NOMO-1 treated with dmso at 0.1 percent for 144 hours (cell line): ENCODE data around the gene EFTUD2.
"Not testable (repeated sequence)": the region's sequence is repeated elsewhere in the genome, so short reads cannot be mapped to it uniquely, and the experiment has no call there.

ENCODE experiments used
- DNase-seq: peaks from one replicate; lab custom pipeline; 2025; ENCODE audit not compliant: unreplicated experiment; lab: John Stamatoyannopoulos, UW

Gene EFTUD2

GRCh38 chr17:44808656-44809388 is 90.4 kb downstream of the EFTUD2 start:
- not testable (repeated sequence) for DNase-seq

GRCh38 chr17:44808156-44808555 is 91.1 kb downstream of the EFTUD2 start:
- DNase-seq: no peak

GRCh38 chr17:44807817-44808155 is 91.5 kb downstream of the EFTUD2 start:
- DNase-seq: no peak

- DNase-seq: no peak
These were observed 92.0 kb downstream of the EFTUD2 start for GRCh38 chr17:44807093-44807816.

GRCh38 chr17:44804302-44805089 is 94.7 kb downstream of the EFTUD2 start:
- DNase-seq: no peak

GRCh38 chr17:44801880-44802279 is 97.4 kb downstream of the EFTUD2 start:
- DNase-seq: no peak
